NCI-H446 treated with DMSO at 0.1 percent for 48 hours (cell line): ENCODE measurements around the gene TNS3.

Experiments
- DNase-seq: peaks from one replicate; lab custom pipeline; 2025; lab: John Stamatoyannopoulos, UW

Gene TNS3

GRCh38 chr7:47540387-47541350 lies 41.2 kb downstream of the TNS3 start:
- DNase-seq, result no peak

GRCh38 chr7:47540053-47540386 lies 41.9 kb downstream of the TNS3 start:
- no peak for DNase-seq

GRCh38 chr7:47539398-47540052 lies 42.4 kb downstream of the TNS3 start:
- no peak for DNase-seq

GRCh38 chr7:47538846-47539311 lies 43.0 kb downstream of the TNS3 start:
- no peak for DNase-seq

- no peak for DNase-seq
Measured at GRCh38 chr7:47537716-47538675, 43.9 kb downstream of the TNS3 start.

- no peak for DNase-seq
Measured at GRCh38 chr7:47536661-47537611, 45.0 kb downstream of the TNS3 start.

- DNase-seq, result no peak
Measured at GRCh38 chr7:47535704-47536628, 45.9 kb downstream of the TNS3 start.

GRCh38 chr7:47535035-47535703 lies 46.7 kb downstream of the TNS3 start:
- no peak for DNase-seq

GRCh38 chr7:47534322-47535034 lies 47.4 kb downstream of the TNS3 start:
- no peak for DNase-seq

- DNase-seq, result no peak
Measured at GRCh38 chr7:47531584-47532492, 50.1 kb downstream of the TNS3 start.

- no peak for DNase-seq
Measured at GRCh38 chr7:47529826-47530555, 51.9 kb downstream of the TNS3 start.

- no peak for DNase-seq
Measured at GRCh38 chr7:47529405-47529804, 52.5 kb downstream of the TNS3 start.

- DNase-seq, result no peak
Measured at GRCh38 chr7:47528471-47528870, 53.4 kb downstream of the TNS3 start.

GRCh38 chr7:47526466-47526865 lies 55.4 kb downstream of the TNS3 start:
- DNase-seq, result no peak

GRCh38 chr7:47525066-47525623 lies 56.8 kb downstream of the TNS3 start:
- no peak for DNase-seq

- no peak for DNase-seq
Measured at GRCh38 chr7:47523401-47523800, 58.5 kb downstream of the TNS3 start.
